Fibroblast of skin of right quadriceps (primary cell): ENCODE data around the gene TMEM117.
"Not testable (repeated sequence)": the region's sequence is repeated elsewhere in the genome, so short reads cannot be mapped to it uniquely, and the experiment has no call there.

Experiments used
- DNase-seq: peaks from one replicate; pipeline ENCODE4 v3.0.0-alpha.2; 2013

The TMEM117 gene

GRCh38 chr12:44126806-44127205 lies 290.9 kb downstream of the TMEM117 start:
- no peak for DNase-seq

GRCh38 chr12:44127966-44128710 lies 292.3 kb downstream of the TMEM117 start:
- DNase-seq = no peak

- DNase-seq = no peak
These were observed 307.3 kb downstream of the TMEM117 start for GRCh38 chr12:44143175-44143574.

GRCh38 chr12:44148936-44149335 lies 313.1 kb downstream of the TMEM117 start:
- no peak for DNase-seq

GRCh38 chr12:44154128-44154527 lies 318.2 kb downstream of the TMEM117 start:
- DNase-seq = peak; percentile 3

- no peak for DNase-seq
These were observed 319.5 kb downstream of the TMEM117 start for GRCh38 chr12:44155358-44155757.

- DNase-seq = no peak
These were observed 321.5 kb downstream of the TMEM117 start for GRCh38 chr12:44157359-44157758.

- DNase-seq = no peak
These were observed 322.9 kb downstream of the TMEM117 start for GRCh38 chr12:44158746-44159145.

GRCh38 chr12:44159216-44159615 lies 323.3 kb downstream of the TMEM117 start:
- no peak for DNase-seq

- no peak for DNase-seq
These were observed 324.0 kb downstream of the TMEM117 start for GRCh38 chr12:44159862-44160261.

- DNase-seq = no peak
These were observed 327.1 kb downstream of the TMEM117 start for GRCh38 chr12:44162961-44163360.

GRCh38 chr12:44174053-44174452 lies 338.2 kb downstream of the TMEM117 start:
- no peak for DNase-seq

- DNase-seq = no peak
These were observed 348.8 kb downstream of the TMEM117 start for GRCh38 chr12:44184499-44185206.

GRCh38 chr12:44193281-44193680 lies 357.4 kb downstream of the TMEM117 start:
- DNase-seq = no peak

- DNase-seq = not testable (repeated sequence)
These were observed 359.8 kb downstream of the TMEM117 start for GRCh38 chr12:44195719-44196118.

GRCh38 chr12:44206045-44206444 lies 370.2 kb downstream of the TMEM117 start:
- no peak for DNase-seq

GRCh38 chr12:44217146-44217883 lies 381.4 kb downstream of the TMEM117 start:
- DNase-seq = no peak

- DNase-seq = no peak
These were observed 387.9 kb downstream of the TMEM117 start for GRCh38 chr12:44223736-44224135.

- no peak for DNase-seq
These were observed 388.7 kb downstream of the TMEM117 start for GRCh38 chr12:44224399-44225148.

GRCh38 chr12:44225149-44225510 lies 389.2 kb downstream of the TMEM117 start:
- no peak for DNase-seq

GRCh38 chr12:44227616-44228015 lies 391.7 kb downstream of the TMEM117 start:
- DNase-seq = no peak

GRCh38 chr12:44229846-44230245 lies 394.0 kb downstream of the TMEM117 start:
- no peak for DNase-seq

- DNase-seq = no peak
These were observed 399.8 kb downstream of the TMEM117 start for GRCh38 chr12:44235674-44236073.
